NCI-H510A (cell line): ENCODE data around the gene CCDC63.
"Not testable (repeated sequence)": the region's sequence is repeated elsewhere in the genome, so short reads cannot be mapped to it uniquely, and the experiment has no call there.

Experiments
- DNase-seq: peaks from one replicate; lab custom pipeline; 2025; lab: John Stamatoyannopoulos, UW

CCDC63 gene

GRCh38 chr12:110844551-110845338 lies 2.0 kb upstream of the CCDC63 start:
- DNase-seq: no peak

- DNase-seq: no peak
These were observed 1.5 kb upstream of the CCDC63 start for GRCh38 chr12:110845339-110845682.

GRCh38 chr12:110848314-110848923 lies 1.6 kb downstream of the CCDC63 start:
- DNase-seq: no peak

- no peak for DNase-seq
These were observed 2.4 kb downstream of the CCDC63 start for GRCh38 chr12:110849221-110849620.

GRCh38 chr12:110849748-110850403 lies 3.1 kb downstream of the CCDC63 start:
- DNase-seq: no peak

GRCh38 chr12:110850762-110851161 lies 4.0 kb downstream of the CCDC63 start:
- no peak for DNase-seq

- DNase-seq: no peak
These were observed 7.0 kb downstream of the CCDC63 start for GRCh38 chr12:110853836-110854235.

GRCh38 chr12:110856542-110856941 lies 9.8 kb downstream of the CCDC63 start:
- no peak for DNase-seq

- no peak for DNase-seq
These were observed 10.7 kb downstream of the CCDC63 start for GRCh38 chr12:110857528-110857927.

- not testable (repeated sequence) for DNase-seq
These were observed 11.2 kb downstream of the CCDC63 start for GRCh38 chr12:110857954-110858353.

- DNase-seq: no peak
These were observed 12.1 kb downstream of the CCDC63 start for GRCh38 chr12:110858848-110859247.

GRCh38 chr12:110860833-110861296 lies 14.1 kb downstream of the CCDC63 start:
- DNase-seq: no peak

GRCh38 chr12:110861729-110862128 lies 14.9 kb downstream of the CCDC63 start:
- no peak for DNase-seq

GRCh38 chr12:110862329-110862728 lies 15.5 kb downstream of the CCDC63 start:
- no peak for DNase-seq

GRCh38 chr12:110863161-110863560 lies 16.4 kb downstream of the CCDC63 start:
- DNase-seq: no peak

- DNase-seq: no peak
These were observed 18.7 kb downstream of the CCDC63 start for GRCh38 chr12:110865521-110865920.

GRCh38 chr12:110869026-110869425 lies 22.2 kb downstream of the CCDC63 start:
- DNase-seq: no peak

GRCh38 chr12:110869803-110870202 lies 23.0 kb downstream of the CCDC63 start:
- no peak for DNase-seq

GRCh38 chr12:110872100-110872499 lies 25.3 kb downstream of the CCDC63 start:
- DNase-seq: no peak

GRCh38 chr12:110874351-110874750 lies 27.6 kb downstream of the CCDC63 start:
- no peak for DNase-seq

GRCh38 chr12:110874781-110875180 lies 28.0 kb downstream of the CCDC63 start:
- no peak for DNase-seq

GRCh38 chr12:110880651-110881050 lies 33.9 kb downstream of the CCDC63 start:
- DNase-seq: no peak

- DNase-seq: no peak
These were observed 36.5 kb downstream of the CCDC63 start for GRCh38 chr12:110883251-110883650.
